ENCODE data around the gene GDA.

GDA gene

DNA sequence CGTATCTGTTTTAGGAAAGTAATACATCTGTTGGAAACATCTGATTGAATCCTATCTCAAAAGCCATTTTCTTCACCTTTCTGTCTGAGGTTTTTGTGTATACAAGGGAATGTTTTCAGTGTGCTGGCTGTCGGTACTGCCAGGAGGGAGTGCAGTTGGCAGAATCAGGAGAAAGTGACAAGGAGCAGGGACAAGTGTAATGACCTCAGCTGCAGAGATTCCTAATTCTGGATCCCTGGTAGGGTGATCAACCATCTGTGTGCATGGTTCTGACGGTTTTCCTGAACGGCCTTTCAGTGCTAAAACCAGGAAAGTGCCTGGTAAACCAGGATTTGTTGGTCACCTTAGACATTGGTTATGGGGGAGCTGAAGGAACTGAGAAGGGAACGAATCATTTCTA, 1.6 kb upstream of the GDA start:
- no peak overlapping the region for H3K4me3 ChIP-seq (ENCODE audit: low read depth, low read length)
- TF ChIP-seq, protein P1, sequence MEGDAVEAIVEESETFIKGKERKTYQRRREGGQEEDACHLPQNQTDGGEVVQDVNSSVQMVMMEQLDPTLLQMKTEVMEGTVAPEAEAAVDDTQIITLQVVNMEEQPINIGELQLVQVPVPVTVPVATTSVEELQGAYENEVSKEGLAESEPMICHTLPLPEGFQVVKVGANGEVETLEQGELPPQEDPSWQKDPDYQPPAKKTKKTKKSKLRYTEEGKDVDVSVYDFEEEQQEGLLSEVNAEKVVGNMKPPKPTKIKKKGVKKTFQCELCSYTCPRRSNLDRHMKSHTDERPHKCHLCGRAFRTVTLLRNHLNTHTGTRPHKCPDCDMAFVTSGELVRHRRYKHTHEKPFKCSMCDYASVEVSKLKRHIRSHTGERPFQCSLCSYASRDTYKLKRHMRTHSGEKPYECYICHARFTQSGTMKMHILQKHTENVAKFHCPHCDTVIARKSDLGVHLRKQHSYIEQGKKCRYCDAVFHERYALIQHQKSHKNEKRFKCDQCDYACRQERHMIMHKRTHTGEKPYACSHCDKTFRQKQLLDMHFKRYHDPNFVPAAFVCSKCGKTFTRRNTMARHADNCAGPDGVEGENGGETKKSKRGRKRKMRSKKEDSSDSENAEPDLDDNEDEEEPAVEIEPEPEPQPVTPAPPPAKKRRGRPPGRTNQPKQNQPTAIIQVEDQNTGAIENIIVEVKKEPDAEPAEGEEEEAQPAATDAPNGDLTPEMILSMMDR (IDR thresholded peaks at IDR 0.05; ENCODE audit: borderline replicate concordance, insufficient read depth, low read depth, low read length), result no peak

DNA sequence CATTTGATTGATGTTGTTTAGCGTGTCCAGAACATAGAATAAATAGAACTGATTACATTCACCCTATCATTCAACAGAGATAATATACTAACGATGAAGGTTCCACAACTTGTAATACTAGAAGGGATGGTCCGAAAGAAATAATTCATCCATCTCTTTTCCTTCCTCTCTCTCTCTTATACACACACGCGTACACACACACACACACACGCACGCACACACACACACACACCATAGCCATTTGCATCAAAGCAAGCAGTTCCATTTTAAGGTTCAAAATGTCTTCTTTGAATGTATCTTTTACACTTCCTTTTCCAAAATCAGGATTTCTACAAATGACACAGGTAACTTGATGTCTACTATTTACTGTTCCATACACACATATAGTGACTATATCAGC, 887 bp downstream of the GDA start:
- TF ChIP-seq, protein P1 (IDR thresholded peaks at IDR 0.05; ENCODE audit: borderline replicate concordance, insufficient read depth, low read depth, low read length), result no peak
- H3K4me3 ChIP-seq (ENCODE audit: low read depth, low read length), result no peak overlapping the region

DNA sequence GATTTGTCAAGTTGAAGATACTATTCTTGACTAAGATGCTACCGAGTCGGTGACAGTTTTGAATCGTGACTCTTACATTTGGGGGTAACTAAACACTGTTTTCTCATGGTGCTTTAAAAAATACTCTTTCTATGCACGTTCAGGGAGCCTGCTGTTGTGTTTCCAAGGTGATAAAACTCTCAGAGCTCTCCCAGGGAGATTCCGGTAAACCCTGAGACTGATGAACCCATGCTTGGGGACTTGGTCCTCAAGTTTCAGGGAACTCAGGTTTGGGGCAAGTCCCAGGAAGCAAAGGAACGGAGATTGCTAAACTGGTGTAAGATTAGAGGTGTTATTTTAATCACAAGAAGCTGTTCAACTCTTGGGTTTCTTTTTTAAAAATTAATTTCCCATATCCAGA, 1.4 kb downstream of the GDA start:
- no peak overlapping the region for H3K4me3 ChIP-seq (ENCODE audit: low read depth, low read length)
- TF ChIP-seq, protein P1 (IDR thresholded peaks at IDR 0.05; ENCODE audit: borderline replicate concordance, insufficient read depth, low read depth, low read length), result no peak

DNA sequence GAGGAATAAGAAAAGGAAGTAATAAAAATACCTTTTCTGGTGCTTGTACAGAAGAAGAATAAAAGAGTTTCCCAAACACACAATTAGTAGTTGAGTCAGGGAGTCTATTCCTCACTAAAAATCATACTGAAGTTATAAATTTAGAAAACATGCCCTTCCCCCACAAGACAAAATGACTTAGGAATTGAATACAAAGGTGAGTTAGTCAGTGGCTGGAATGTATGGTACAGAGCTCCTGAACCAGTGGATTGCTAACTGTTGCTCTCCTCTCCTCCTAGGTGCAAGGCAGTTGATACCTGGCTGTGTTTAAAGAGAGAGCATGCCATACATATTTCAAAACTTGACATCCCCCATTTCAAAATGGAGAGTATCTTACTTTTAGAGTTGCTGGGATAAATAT, 1.9 kb downstream of the GDA start:
- TF ChIP-seq, protein P1 (IDR thresholded peaks at IDR 0.05; ENCODE audit: borderline replicate concordance, insufficient read depth, low read depth, low read length), result no peak
- H3K4me3 ChIP-seq (ENCODE audit: low read depth, low read length), result no peak overlapping the region

DNA sequence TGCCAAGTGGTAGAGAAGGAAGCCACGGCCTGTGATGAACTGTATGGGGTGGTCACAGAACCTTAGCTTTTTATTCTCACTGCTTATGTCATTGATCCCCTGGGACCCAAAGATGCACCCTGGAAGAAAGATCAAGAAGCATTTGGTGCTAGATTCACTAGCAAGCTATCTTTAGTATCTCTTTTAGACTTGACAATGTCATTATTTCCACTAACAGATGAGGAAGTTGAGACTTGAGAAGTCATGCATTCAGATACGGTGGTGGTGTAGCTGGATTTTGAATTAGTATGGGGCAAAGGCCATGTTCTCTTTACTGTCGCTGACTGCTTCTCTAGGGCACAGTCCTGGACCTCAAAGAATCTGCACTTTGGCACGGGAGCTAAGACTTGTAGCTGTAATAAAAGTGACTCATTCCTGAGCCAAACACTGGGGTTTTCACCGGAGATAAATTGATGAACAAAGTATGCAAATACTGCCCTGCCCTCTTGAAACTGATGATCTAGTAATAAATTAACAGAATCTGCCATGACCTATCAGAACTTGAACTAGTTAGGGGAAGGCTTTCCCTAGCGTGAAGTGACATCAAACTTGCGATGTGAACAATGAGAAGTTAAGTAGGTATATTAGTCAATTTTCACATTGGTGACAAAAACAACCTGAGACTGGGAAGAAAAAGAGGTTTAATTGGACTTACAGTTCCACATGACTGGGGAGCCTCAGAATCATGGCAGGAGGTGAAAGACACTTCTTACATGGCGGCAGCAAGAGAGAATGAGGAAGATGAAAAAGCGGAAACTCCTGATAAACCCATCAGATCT, 5.4 kb downstream of the GDA start:
- TF ChIP-seq, protein P1 (IDR thresholded peaks at IDR 0.05; ENCODE audit: borderline replicate concordance, insufficient read depth, low read depth, low read length), result no peak
- H3K4me3 ChIP-seq (ENCODE audit: low read depth, low read length), result no peak overlapping the region

DNA sequence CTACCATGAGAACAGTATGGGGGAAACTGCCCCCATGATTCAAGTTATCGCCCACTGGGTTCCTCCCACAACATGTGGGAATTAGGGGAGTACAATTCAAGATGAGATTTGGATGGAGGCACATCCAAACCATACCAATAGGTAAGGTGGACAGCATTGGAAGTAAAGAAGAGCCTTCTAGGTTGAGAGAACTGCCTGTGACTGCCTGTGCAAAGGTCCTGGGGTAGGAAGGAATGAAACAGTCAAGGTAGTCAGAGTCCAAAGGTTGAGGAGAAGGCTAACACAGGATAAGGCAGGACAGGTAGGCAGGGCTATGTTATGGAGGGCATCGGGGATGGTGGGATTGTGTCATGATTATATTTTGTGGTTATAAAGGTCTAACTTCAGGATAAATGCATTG, 6.1 kb downstream of the GDA start:
- TF ChIP-seq, protein P1 (IDR thresholded peaks at IDR 0.05; ENCODE audit: borderline replicate concordance, insufficient read depth, low read depth, low read length), result no peak
- H3K4me3 ChIP-seq (ENCODE audit: low read depth, low read length), result no peak overlapping the region

DNA sequence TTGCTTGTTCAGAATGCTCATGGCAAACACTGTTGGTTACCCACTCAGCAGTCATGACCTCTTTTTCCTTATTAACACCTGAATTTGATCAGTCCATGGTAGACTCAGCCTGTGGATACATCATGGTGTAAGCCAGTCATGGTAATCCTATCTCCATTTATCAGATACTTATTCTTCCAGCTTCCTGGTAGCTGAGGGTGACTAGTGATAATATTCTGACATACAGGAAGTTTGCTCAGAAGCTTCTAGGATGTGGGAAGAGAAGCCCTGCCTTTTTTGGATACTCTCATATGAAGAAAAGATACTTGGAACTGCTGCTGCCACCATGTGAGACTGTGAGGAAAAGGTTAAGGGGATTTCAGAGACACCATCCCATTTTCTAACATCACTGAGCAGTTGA, 7.3 kb downstream of the GDA start:
- TF ChIP-seq, protein P1 (IDR thresholded peaks at IDR 0.05; ENCODE audit: borderline replicate concordance, insufficient read depth, low read depth, low read length), result no peak

More for the DNA sequence above, 7.3 kb downstream of the GDA start:
- H3K4me3 ChIP-seq (ENCODE audit: low read depth, low read length), result no peak overlapping the region
